Suprapubic skin (tissue), 4 donors: ENCODE data around the gene CLEC18A.
"Not testable (repeated sequence)": the region's sequence is repeated elsewhere in the genome, so short reads cannot be mapped to it uniquely, and the experiment has no call there.

Experiments
- EP300 ChIP-seq: sonication (generic); formaldehyde crosslinking; IDR thresholded peaks from one replicate; pipeline ENCODE4 v1.6.1; 2017; ENCODE audit warnings: antibody characterized with exemption
- POLR2A ChIP-seq, 2 donors: fragments of 450-650 bp; IDR thresholded peaks; one replicate each; pipeline ENCODE4 v1.6.1; 2017; ENCODE audit warnings: antibody characterized with exemption in 2 of 2, mild to moderate bottlenecking in 2 of 2, moderate library complexity in 2 of 2
- POLR2AphosphoS5 ChIP-seq, 3 donors: sonication (generic); formaldehyde crosslinking; IDR thresholded peaks; one replicate each; pipeline ENCODE4 v1.6.1; 2017; ENCODE audit warnings: antibody characterized with exemption in 3 of 3
- TF ChIP-seq, protein P1 (sequence below), 2 donors: fragments of 200-600 bp in 1 of 2; fragments of 450-650 bp in 1 of 2; sonication (generic) in 1 of 2; IDR thresholded peaks; one replicate each; pipeline ENCODE4 v1.5.1; 2016 to 2019; ENCODE audit warnings: antibody characterized with exemption in 2 of 2, mild to moderate bottlenecking in 1 of 2, moderate library complexity in 1 of 2

DNA sequence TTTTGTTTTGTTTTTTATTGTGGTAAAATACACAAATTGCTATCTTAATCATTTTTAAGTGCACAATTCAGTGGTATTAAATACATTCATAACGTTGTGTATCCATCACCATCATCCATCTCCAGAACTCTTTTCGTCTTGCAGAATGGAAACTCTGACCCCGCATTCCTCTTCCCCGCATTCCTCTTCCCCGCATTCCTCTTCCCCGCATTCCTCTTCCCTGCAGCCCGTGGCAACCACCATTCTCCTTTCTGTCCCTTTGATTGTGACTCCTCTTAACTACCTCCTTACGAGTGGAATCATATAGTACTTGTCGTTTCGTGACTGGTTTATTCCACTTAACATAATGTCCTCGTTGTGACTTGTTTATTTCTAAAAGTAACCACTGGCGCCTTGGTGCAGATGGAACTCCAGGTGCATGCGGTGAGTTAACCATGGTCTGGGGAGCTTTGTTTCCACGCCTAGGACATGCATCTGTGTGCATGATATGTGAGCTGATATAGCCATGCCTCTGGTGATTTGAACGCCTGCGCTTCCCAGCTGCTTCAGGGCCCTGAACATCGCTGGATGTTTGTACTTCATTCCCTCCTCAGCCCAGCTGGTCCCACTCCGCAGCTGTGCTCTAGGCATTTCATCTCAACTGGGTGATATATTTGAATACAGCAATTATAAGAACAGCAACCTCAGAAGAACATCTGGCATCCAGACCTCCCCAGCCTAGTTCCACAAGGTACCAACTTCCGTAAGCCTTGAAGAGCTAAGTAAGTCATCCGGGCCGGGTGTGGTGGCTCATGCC is 7.7 kb upstream of the CLEC18A start:
- TF ChIP-seq POLR2AphosphoS5 (IDR thresholded peaks at IDR 0.05); POLR2A (IDR thresholded peaks at IDR 0.05); EP300: not testable (repeated sequence)
- TF ChIP-seq, protein P1, sequence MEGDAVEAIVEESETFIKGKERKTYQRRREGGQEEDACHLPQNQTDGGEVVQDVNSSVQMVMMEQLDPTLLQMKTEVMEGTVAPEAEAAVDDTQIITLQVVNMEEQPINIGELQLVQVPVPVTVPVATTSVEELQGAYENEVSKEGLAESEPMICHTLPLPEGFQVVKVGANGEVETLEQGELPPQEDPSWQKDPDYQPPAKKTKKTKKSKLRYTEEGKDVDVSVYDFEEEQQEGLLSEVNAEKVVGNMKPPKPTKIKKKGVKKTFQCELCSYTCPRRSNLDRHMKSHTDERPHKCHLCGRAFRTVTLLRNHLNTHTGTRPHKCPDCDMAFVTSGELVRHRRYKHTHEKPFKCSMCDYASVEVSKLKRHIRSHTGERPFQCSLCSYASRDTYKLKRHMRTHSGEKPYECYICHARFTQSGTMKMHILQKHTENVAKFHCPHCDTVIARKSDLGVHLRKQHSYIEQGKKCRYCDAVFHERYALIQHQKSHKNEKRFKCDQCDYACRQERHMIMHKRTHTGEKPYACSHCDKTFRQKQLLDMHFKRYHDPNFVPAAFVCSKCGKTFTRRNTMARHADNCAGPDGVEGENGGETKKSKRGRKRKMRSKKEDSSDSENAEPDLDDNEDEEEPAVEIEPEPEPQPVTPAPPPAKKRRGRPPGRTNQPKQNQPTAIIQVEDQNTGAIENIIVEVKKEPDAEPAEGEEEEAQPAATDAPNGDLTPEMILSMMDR (IDR thresholded peaks at IDR 0.05): not testable (repeated sequence)
